Measurements from ENCODE around the gene PRSS23.

Gene PRSS23

GRCh38 chr11:86805873-86806310, 5.5 kb downstream of the PRSS23 start:
- peak; percentile 51 for DNase-seq (ENCODE audit: low spot score)
- TF ChIP-seq CTCF (IDR thresholded peaks at IDR 0.05; ENCODE audit: extremely low read depth, missing control alignments), result no peak

GRCh38 chr11:86806903-86807302, 6.6 kb downstream of the PRSS23 start:
- no peak for TF ChIP-seq CTCF (IDR thresholded peaks at IDR 0.05; ENCODE audit: extremely low read depth, missing control alignments)

GRCh38 chr11:86807360-86807759, 7.0 kb downstream of the PRSS23 start:
- no peak for DNase-seq (ENCODE audit: low spot score)
- TF ChIP-seq CTCF (IDR thresholded peaks at IDR 0.05; ENCODE audit: extremely low read depth, missing control alignments), result no peak

More at GRCh38 chr11:86806903-86807302, 6.6 kb downstream of the PRSS23 start:
- DNase-seq (ENCODE audit: low spot score), result no peak

- DNase-seq (ENCODE audit: low spot score), result no peak
- no peak for TF ChIP-seq CTCF (IDR thresholded peaks at IDR 0.05; ENCODE audit: extremely low read depth, missing control alignments)
Observed at GRCh38 chr11:86809561-86809960, 9.2 kb downstream of the PRSS23 start.

GRCh38 chr11:86810288-86810687, 9.9 kb downstream of the PRSS23 start:
- no peak for DNase-seq (ENCODE audit: low spot score)
- no peak for TF ChIP-seq CTCF (IDR thresholded peaks at IDR 0.05; ENCODE audit: extremely low read depth, missing control alignments)

GRCh38 chr11:86811637-86812321, 11.4 kb downstream of the PRSS23 start:
- no peak for DNase-seq (ENCODE audit: low spot score)
- no peak for TF ChIP-seq CTCF (IDR thresholded peaks at IDR 0.05; ENCODE audit: extremely low read depth, missing control alignments)

GRCh38 chr11:86812322-86812670, 12.0 kb downstream of the PRSS23 start:
- DNase-seq (ENCODE audit: low spot score), result no peak
- no peak for TF ChIP-seq CTCF (IDR thresholded peaks at IDR 0.05; ENCODE audit: extremely low read depth, missing control alignments)
